GM06990 (cell line): Measurements from ENCODE around the gene ESR1.
"Not testable (repeated sequence)": the region's sequence is repeated elsewhere in the genome, so short reads cannot be mapped to it uniquely, and the experiment has no call there.

ENCODE experiments used
- DNase-seq: peaks from one replicate; pipeline ENCODE4 v3.0.0-alpha.2; 2011; ENCODE audit not compliant: insufficient read length; ENCODE audit errors: extremely low read depth
- H3K27me3 ChIP-seq: replicated peaks from 2 replicates; pipeline ENCODE4 v1.6.0; 2011; ENCODE audit warnings: low read length; ENCODE audit not compliant: control insufficient read depth, insufficient read depth
- H3K36me3 ChIP-seq: 2 replicates; pipeline ENCODE4 v1.5.1; 2011; ENCODE audit warnings: low read length; ENCODE audit not compliant: control insufficient read depth, insufficient read depth
- H3K4me3 ChIP-seq: replicated peaks from 2 replicates; pipeline ENCODE4 v1.5.1; 2011; ENCODE audit warnings: low read depth, mild to moderate bottlenecking, control low read depth, low read length
- CTCF ChIP-seq: IDR thresholded peaks from 2 replicates; pipeline ENCODE4 v1.5.1; 2011; ENCODE audit warnings: low read length, control low read depth, mild to moderate bottlenecking, inconsistent platforms; ENCODE audit not compliant: insufficient read depth, poor library complexity, severe bottlenecking

Gene ESR1

DNA sequence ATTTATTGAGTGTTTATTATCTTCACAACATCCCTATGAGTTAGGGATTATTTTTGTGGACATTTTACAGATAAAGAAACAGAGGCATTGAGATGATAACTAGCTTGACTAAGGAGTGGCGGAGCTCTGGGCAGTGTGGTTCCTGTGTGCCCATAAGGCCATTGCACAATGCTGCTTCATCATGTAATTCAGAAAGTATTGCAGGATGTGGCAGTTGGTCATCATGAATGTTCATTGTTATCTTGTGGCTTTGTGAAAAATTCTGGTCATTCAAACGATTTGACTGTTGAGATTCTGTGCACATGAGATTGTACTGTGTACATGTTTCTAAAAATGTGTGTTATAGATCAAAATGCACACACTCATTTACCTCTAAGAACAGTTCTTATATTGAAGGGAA, 150.8 kb downstream of the ESR1 start:
- no peaks in the 10 kb centered on the region; the same call in 1 of the 2 replicates for H3K27me3 ChIP-seq

DNA sequence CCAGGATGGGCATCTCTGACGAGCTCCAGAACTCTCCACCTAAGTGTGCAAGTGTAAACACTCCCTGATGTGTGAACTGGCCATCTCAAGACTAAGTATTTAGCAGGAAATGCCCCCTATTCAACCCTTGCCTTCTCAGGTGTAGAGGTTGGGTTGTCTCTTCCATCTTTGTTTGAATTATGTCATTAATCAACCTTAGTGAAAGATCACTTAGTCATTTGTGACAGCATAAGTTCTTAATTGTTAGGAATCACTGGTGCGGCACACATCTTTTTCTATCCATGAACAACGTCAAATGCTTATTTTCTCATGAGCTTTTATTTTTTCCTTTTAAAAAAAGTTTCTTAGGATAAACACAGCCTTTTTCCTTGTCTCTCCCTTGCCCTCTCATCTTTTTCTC, 151.6 kb downstream of the ESR1 start:
- Histone ChIP-seq H3K4me3 (no peak overlapping the region), H3K27me3 (no peaks in the 10 kb centered on the region; the same call in 1 of the 2 replicates), H3K36me3 (no peaks in the 10 kb centered on the region)
- no peak for DNase-seq
- no peak for TF ChIP-seq CTCF

More for the DNA sequence above, 150.8 kb downstream of the ESR1 start:
- no peak for TF ChIP-seq CTCF
- Histone ChIP-seq H3K4me3 (no peak overlapping the region), H3K36me3 (no peaks in the 10 kb centered on the region)
- no peak for DNase-seq

DNA sequence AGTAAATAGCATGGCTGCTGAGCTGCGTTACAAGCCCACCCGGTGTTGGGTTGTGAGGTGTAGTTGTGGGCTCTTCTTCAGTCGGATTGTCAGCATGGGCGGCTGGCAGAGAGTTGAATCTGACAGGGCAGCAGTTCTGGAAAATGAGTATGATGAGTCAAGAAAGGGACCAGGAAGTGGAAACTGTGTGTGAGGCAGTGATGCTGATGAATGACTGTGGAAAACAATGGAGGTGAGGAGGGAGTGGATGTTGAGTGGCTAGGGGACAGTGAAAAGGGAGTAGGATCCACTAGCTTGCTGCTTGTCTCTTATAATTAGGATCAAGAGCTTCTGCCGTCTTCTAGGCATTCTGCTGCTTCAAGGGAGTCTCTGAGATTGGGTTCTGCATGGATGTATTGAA, 154.3 kb downstream of the ESR1 start:
- no peak for DNase-seq
- Histone ChIP-seq H3K27me3 (no peaks in the 10 kb centered on the region; the same call in 1 of the 2 replicates), H3K36me3 (no peaks in the 10 kb centered on the region), H3K4me3 (no peak overlapping the region)
- no peak for TF ChIP-seq CTCF

GRCh38 chr6:151962246-151962846, 154.9 kb downstream of the ESR1 start:
- no peaks in the 10 kb centered on the region for H3K36me3 ChIP-seq
- no peak overlapping the region for H3K4me3 ChIP-seq
- no peaks in the 10 kb centered on the region; the same call in 1 of the 2 replicates for H3K27me3 ChIP-seq
- DNase-seq: no peak
- TF ChIP-seq CTCF: no peak

- Histone ChIP-seq H3K27me3 (no peaks in the 10 kb centered on the region; the same call in 1 of the 2 replicates), H3K36me3 (no peaks in the 10 kb centered on the region), H3K4me3 (no peak overlapping the region)
- DNase-seq: no peak
- no peak for TF ChIP-seq CTCF
These were observed 155.5 kb downstream of the ESR1 start for GRCh38 chr6:151963001-151963400.

GRCh38 chr6:151964412-151964811, 156.9 kb downstream of the ESR1 start:
- not testable (repeated sequence) for H3K27me3 ChIP-seq, DNase-seq, H3K36me3 ChIP-seq, H3K4me3 ChIP-seq
